ENCODE data around the gene BACH2. TPM values are rescaled to one million over a fixed set of nuclear protein-coding genes. Genes with fewer than 3 reads are reported as not detected.
A peak's percentile ranks its signal among the peaks of the same experiment; 100 is the strongest.

Gene BACH2
- total RNA-seq, 4 donors from 2014 or later = 8.5 to 20.0 (median 13.3) TPM

- 93% methylated on average over 7 of the region's 7 CpGs for WGBS
- no peak overlapping the region for H3K4me3 ChIP-seq
- H3K4me1 ChIP-seq = peaks cover 17% of the 10 kb centered on the region
- no peak for TF ChIP-seq CTCF (IDR thresholded peaks at IDR 0.05)
- no peak for TF ChIP-seq POLR2A (IDR thresholded peaks at IDR 0.05)
- no peak for TF ChIP-seq EP300 (IDR thresholded peaks at IDR 0.05)
- no peak for TF ChIP-seq POLR2AphosphoS5 (IDR thresholded peaks at IDR 0.05)
- DNase-seq (ENCODE audit: low spot score in 2 of 2) = no peak
- no peaks in the 10 kb centered on the region for H3K36me3 ChIP-seq
- no peaks in the 10 kb centered on the region for H3K9me3 ChIP-seq
- no peak overlapping the region for H3K27ac ChIP-seq
- H3K27me3 ChIP-seq = no peaks in the 10 kb centered on the region
Observed at GRCh38 chr6:90298459-90299053, 1.9 kb upstream of the BACH2 start.

GRCh38 chr6:90297867-90298381 is 1.3 kb upstream of the BACH2 start:
- 71% methylated on average over 9 of the region's 9 CpGs for WGBS
- Histone ChIP-seq H3K36me3 (no peaks in the 10 kb centered on the region), H3K9me3 (no peaks in the 10 kb centered on the region), H3K4me1 (peaks cover 17% of the 10 kb centered on the region), H3K27me3 (no peaks in the 10 kb centered on the region), H3K4me3 (no peak overlapping the region), H3K27ac (no peak overlapping the region)
- DNase-seq (ENCODE audit: low spot score in 2 of 2) = no peak
- TF ChIP-seq POLR2AphosphoS5 (IDR thresholded peaks at IDR 0.05) = no peak
- no peak for TF ChIP-seq CTCF (IDR thresholded peaks at IDR 0.05)
- no peak for TF ChIP-seq EP300 (IDR thresholded peaks at IDR 0.05)
- no peak for TF ChIP-seq POLR2A (IDR thresholded peaks at IDR 0.05)

GRCh38 chr6:90297115-90297866 is 648 bp upstream of the BACH2 start:
- no peaks in the 10 kb centered on the region for H3K9me3 ChIP-seq
- H3K4me3 ChIP-seq = peak overlapping the region; percentile 92
- no peaks in the 10 kb centered on the region for H3K27me3 ChIP-seq
- H3K4me1 ChIP-seq = peaks cover 17% of the 10 kb centered on the region
- TF ChIP-seq CTCF (IDR thresholded peaks at IDR 0.05) = no peak
- no peak for TF ChIP-seq POLR2AphosphoS5 (IDR thresholded peaks at IDR 0.05)
- no peak for TF ChIP-seq POLR2A (IDR thresholded peaks at IDR 0.05)
- TF ChIP-seq EP300 (IDR thresholded peaks at IDR 0.05) = no peak
- H3K27ac ChIP-seq = peak overlapping the region; percentile 92
- WGBS = 46% methylated on average over 18 of the region's 31 CpGs
- peak in 1 of 2 donors; percentile 77 for DNase-seq (ENCODE audit: low spot score in 2 of 2)
- H3K36me3 ChIP-seq = no peaks in the 10 kb centered on the region

GRCh38 chr6:90295854-90296340 is 746 bp downstream of the BACH2 start:
- H3K9me3 ChIP-seq = no peaks in the 10 kb centered on the region
- H3K4me1 ChIP-seq = peaks cover 17% of the 10 kb centered on the region
- H3K36me3 ChIP-seq = no peaks in the 10 kb centered on the region
- H3K4me3 ChIP-seq = peak overlapping the region; percentile 92
- 1% methylated on average over 16 of the region's 57 CpGs for WGBS
- peak; percentile 80 to 82 for DNase-seq (ENCODE audit: low spot score in 2 of 2)
- TF ChIP-seq POLR2AphosphoS5 (IDR thresholded peaks at IDR 0.05) = peak in 2 of 3 donors; percentile 16 to 17
- no peak for TF ChIP-seq EP300 (IDR thresholded peaks at IDR 0.05)
- TF ChIP-seq POLR2A (IDR thresholded peaks at IDR 0.05) = peak in 1 of 2 donors; percentile 12
- TF ChIP-seq CTCF (IDR thresholded peaks at IDR 0.05) = peak in 1 of 2 donors; percentile 20
- peak overlapping the region; percentile 92 for H3K27ac ChIP-seq
- no peaks in the 10 kb centered on the region for H3K27me3 ChIP-seq
